ENCODE results near the gene SLC25A4.

The SLC25A4 gene

GRCh38 chr4:185122681-185123345, 20.3 kb upstream of the SLC25A4 start:
- DNase-seq: no peak

- DNase-seq: no peak
Observed at GRCh38 chr4:185124006-185124405, 19.1 kb upstream of the SLC25A4 start.

- no peak for DNase-seq
Observed at GRCh38 chr4:185127021-185127925, 15.8 kb upstream of the SLC25A4 start.

- DNase-seq: no peak
Observed at GRCh38 chr4:185128272-185129119, 14.6 kb upstream of the SLC25A4 start.

- DNase-seq: peak; percentile 36
Observed at GRCh38 chr4:185134307-185134869, 8.7 kb upstream of the SLC25A4 start.

GRCh38 chr4:185137233-185137925, 5.7 kb upstream of the SLC25A4 start:
- DNase-seq: no peak

GRCh38 chr4:185138161-185138560, 4.9 kb upstream of the SLC25A4 start:
- no peak for DNase-seq

- DNase-seq: no peak
Observed at GRCh38 chr4:185139736-185140135, 3.3 kb upstream of the SLC25A4 start.

- DNase-seq: no peak
Observed at GRCh38 chr4:185141777-185142176, 1.3 kb upstream of the SLC25A4 start.

GRCh38 chr4:185142564-185142911, 528 bp upstream of the SLC25A4 start:
- no peak for DNase-seq

- DNase-seq: no peak
Observed at GRCh38 chr4:185143601-185143969, 519 bp downstream of the SLC25A4 start.

- no peak for DNase-seq
Observed at GRCh38 chr4:185144601-185145240, 1.7 kb downstream of the SLC25A4 start.

- no peak for DNase-seq
Observed at GRCh38 chr4:185145572-185145971, 2.5 kb downstream of the SLC25A4 start.

- no peak for DNase-seq
Observed at GRCh38 chr4:185149392-185149791, 6.3 kb downstream of the SLC25A4 start.

- DNase-seq: peak; percentile 48
Observed at GRCh38 chr4:185151296-185151695, 8.2 kb downstream of the SLC25A4 start.

- peak; percentile 82 for DNase-seq
Observed at GRCh38 chr4:185165605-185166063, 22.6 kb downstream of the SLC25A4 start.

GRCh38 chr4:185167234-185167633, 24.2 kb downstream of the SLC25A4 start:
- no peak for DNase-seq

GRCh38 chr4:185171373-185172071, 28.5 kb downstream of the SLC25A4 start:
- no peak for DNase-seq

GRCh38 chr4:185179488-185179887, 36.4 kb downstream of the SLC25A4 start:
- DNase-seq: no peak

GRCh38 chr4:185182239-185182638, 39.2 kb downstream of the SLC25A4 start:
- no peak for DNase-seq

- DNase-seq: peak; percentile 74
Observed at GRCh38 chr4:185183622-185184281, 40.7 kb downstream of the SLC25A4 start.

All from MV-4-11 (cell line).